NK-92 treated with Interleukin-12 subunit alpha and Interleukin-12 subunit beta, amount 100 ng/mL, for 24 hours (cell line): ENCODE results near the gene TBX1.

ENCODE experiments used
- DNase-seq: peaks from one replicate; lab custom pipeline; 2025; lab: John Stamatoyannopoulos, UW

The TBX1 gene

GRCh38 chr22:19800306-19800705, 39.7 kb downstream of the TBX1 start:
- no peak for DNase-seq

- DNase-seq = no peak
These were observed 40.2 kb downstream of the TBX1 start for GRCh38 chr22:19800761-19801244.

GRCh38 chr22:19801340-19802000, 40.9 kb downstream of the TBX1 start:
- no peak for DNase-seq

GRCh38 chr22:19802001-19802893, 41.7 kb downstream of the TBX1 start:
- no peak for DNase-seq

- DNase-seq = no peak
These were observed 42.5 kb downstream of the TBX1 start for GRCh38 chr22:19802894-19803735.

- DNase-seq = no peak
These were observed 43.2 kb downstream of the TBX1 start for GRCh38 chr22:19803736-19804267.

- DNase-seq = no peak
These were observed 45.2 kb downstream of the TBX1 start for GRCh38 chr22:19805821-19806212.

- DNase-seq = no peak
These were observed 45.9 kb downstream of the TBX1 start for GRCh38 chr22:19806213-19807160.

- no peak for DNase-seq
These were observed 46.8 kb downstream of the TBX1 start for GRCh38 chr22:19807161-19807913.

- DNase-seq = no peak
These were observed 47.6 kb downstream of the TBX1 start for GRCh38 chr22:19807914-19808872.

GRCh38 chr22:19808873-19809478, 48.4 kb downstream of the TBX1 start:
- DNase-seq = no peak

- no peak for DNase-seq
These were observed 49.2 kb downstream of the TBX1 start for GRCh38 chr22:19809741-19810140.

- no peak for DNase-seq
These were observed 50.0 kb downstream of the TBX1 start for GRCh38 chr22:19810381-19811201.

- DNase-seq = no peak
These were observed 50.6 kb downstream of the TBX1 start for GRCh38 chr22:19811211-19811621.

- no peak for DNase-seq
These were observed 51.5 kb downstream of the TBX1 start for GRCh38 chr22:19811811-19812771.

- no peak for DNase-seq
These were observed 52.3 kb downstream of the TBX1 start for GRCh38 chr22:19812910-19813309.
